B cell (primary cell): Measurements from ENCODE around the gene ISG20L2. TPM values are rescaled to one million over a fixed set of nuclear protein-coding genes. Genes with fewer than 3 reads are reported as not detected.

ENCODE experiments used
- ATAC-seq: fragments of 200-7000 bp; cut with Tn5 transposase; one replicate; pipeline ENCODE4 v1.10.0; 2021; ENCODE audit warnings: low read depth, mild to moderate bottlenecking, moderate number of reproducible peaks, moderate library complexity
- CTCF ChIA-PET: fragments of 350-600 bp; sonication (Branson Sonifier 250); formaldehyde crosslinking; loops from one replicate; lab custom pipeline; 2021; ENCODE audit warnings: antibody characterized with exemption, inconsistent platforms; lab: Charles Lee
- POLR2A ChIA-PET: fragments of 350-600 bp; sonication (Branson Sonifier 250); formaldehyde crosslinking; loops from one replicate; lab custom pipeline; 2021; ENCODE audit warnings: antibody characterized with exemption; lab: Charles Lee
- DNase-seq: peaks from one replicate; pipeline ENCODE4 v3.0.0; 2013
- H2AFZ ChIP-seq: 2 replicates; pipeline ENCODE4 v1.6.1; 2012; ENCODE audit warnings: mild to moderate bottlenecking, low read depth, low read length; ENCODE audit not compliant: insufficient read depth, poor library complexity, severe bottlenecking
- H3K27ac ChIP-seq, 2 donors: 1 replicate in 1 of 2; 2 replicates in 1 of 2; pipeline ENCODE4 v1.5.1; 2012 to 2013; ENCODE audit warnings: low read length in 2 of 2, mild to moderate bottlenecking in 2 of 2, moderate library complexity in 1 of 2
- H3K27me3 ChIP-seq, 4 experiments: fragments of 200-600 bp in 1 of 4; sonication (generic) in 1 of 4; replicated peaks in 1 of 4; 1 replicate in 2 of 4; 2 replicates in 2 of 4; pipeline versions ENCODE4 v1.6.1 to v1.7.0; 2013 to 2016; ENCODE audit warnings: low read length in 3 of 4, mild to moderate bottlenecking in 2 of 4, mixed read lengths in 1 of 4, moderate library complexity in 1 of 4; ENCODE audit not compliant: insufficient read depth in 4 of 4, control insufficient read depth in 3 of 4; ENCODE audit errors: control extremely low read depth in 1 of 4
- H3K36me3 ChIP-seq, 2 experiments: replicated peaks in 1 of 2; 1 replicate in 1 of 2; 2 replicates in 1 of 2; pipeline versions ENCODE4 v1.6.1 to v1.7.1; 2013; ENCODE audit warnings: low read length in 1 of 2; ENCODE audit not compliant: insufficient read depth in 2 of 2, control insufficient read depth in 1 of 2; ENCODE audit errors: control extremely low read depth in 1 of 2, extremely low read depth in 1 of 2
- H3K4me1 ChIP-seq, 2 donors: fragments of 200-600 bp in 1 of 2; sonication (generic) in 1 of 2; 1 replicate in 1 of 2; 2 replicates in 1 of 2; pipeline versions ENCODE4 v1.5.1 to v1.6.1; 2013 to 2017; ENCODE audit warnings: low read length in 2 of 2; ENCODE audit not compliant: control insufficient read depth in 2 of 2, insufficient read depth in 2 of 2
- H3K4me2 ChIP-seq: replicated peaks from 2 replicates; pipeline ENCODE3; 2012; ENCODE audit warnings: mild to moderate bottlenecking, low read depth, low read length; ENCODE audit not compliant: poor library complexity, severe bottlenecking
- H3K4me3 ChIP-seq, 5 experiments: fragments of 200-600 bp in 1 of 5; sonication (generic) in 1 of 5; 1 replicate in 3 of 5; 2 replicates in 2 of 5; pipeline versions ENCODE4 v1.5.1 to v1.7.0; 2011 to 2016; ENCODE audit warnings: low read length in 4 of 5, mild to moderate bottlenecking in 4 of 5, low read depth in 2 of 5, control low read depth in 1 of 5, moderate library complexity in 1 of 5; ENCODE audit not compliant: insufficient read depth in 1 of 5; ENCODE audit errors: control extremely low read depth in 1 of 5, extremely low read depth in 1 of 5
- H3K79me2 ChIP-seq: fragments of 200-600 bp; sonication (generic); one replicate; pipeline ENCODE4 v1.6.0; 2016; ENCODE audit warnings: low read length; ENCODE audit not compliant: control insufficient read depth, insufficient read depth
- H3K9ac ChIP-seq: fragments of 200-600 bp; sonication (generic); 2 replicates; pipeline ENCODE4 v1.6.1; 2017; ENCODE audit warnings: mild to moderate bottlenecking, low read length, moderate library complexity
- H3K9me3 ChIP-seq, 3 donors: one replicate each; pipeline versions ENCODE4 v1.6.1 to v1.7.1; 2013; ENCODE audit warnings: low read length in 2 of 3; ENCODE audit not compliant: control insufficient read depth in 2 of 3, insufficient read depth in 1 of 3; ENCODE audit errors: control extremely low read depth in 1 of 3
- H4K20me1 ChIP-seq: 2 replicates; pipeline ENCODE4 v1.6.0; 2012; ENCODE audit warnings: mild to moderate bottlenecking, low read length; ENCODE audit not compliant: insufficient read depth, control insufficient read depth, poor library complexity, severe bottlenecking
- H3K27ac Mint-ChIP-seq: one replicate; pipeline ENCODE4 v1.8.0; 2021; ENCODE audit warnings: mixed read lengths
- H3K27me3 Mint-ChIP-seq: one replicate; pipeline ENCODE4 v1.8.0; 2021; ENCODE audit warnings: mixed read lengths
- H3K4me1 Mint-ChIP-seq: one replicate; pipeline ENCODE4 v1.8.0; 2021; ENCODE audit warnings: mixed read lengths
- H3K4me3 Mint-ChIP-seq: one replicate; pipeline ENCODE4 v1.8.0; 2021; ENCODE audit warnings: mixed read lengths
- H3K9me3 Mint-ChIP-seq: one replicate; pipeline ENCODE4 v1.8.0; 2022; ENCODE audit warnings: mixed read lengths; ENCODE audit not compliant: insufficient read depth
- CTCF ChIP-seq: fragments of 200-600 bp; IDR thresholded peaks from one replicate; pipeline ENCODE4 v1.8.0; 2022; ENCODE audit warnings: antibody characterized with exemption, mild to moderate bottlenecking
- EZH2 ChIP-seq: IDR thresholded peaks from 2 replicates; pipeline ENCODE4 v1.6.1; 2012; ENCODE audit warnings: borderline replicate concordance, low read depth, mild to moderate bottlenecking, moderate library complexity, low read length; ENCODE audit not compliant: insufficient read depth, poor library complexity, severe bottlenecking
- WGBS: methylation state at CpG from one replicate; pipeline ENCODE4 v1.1.5; 2013; ENCODE audit warnings: missing lambda C conversion rate; ENCODE audit not compliant: insufficient coverage; 5-methylcytosine and 5-hydroxymethylcytosine counted together
- intact Hi-C: fragments of 100-400 bp; cut with micrococcal nuclease; formaldehyde crosslinking; loops from one replicate; pipeline ENCODE4 v1.10.0; 2022
- polyA plus RNA-seq: library from polyadenylated mRNA; depleted of rRNA; stranded (reverse); fragments of >200 nt; gene quantifications from 2 replicates; pipeline ENCODE4 v1.2.3, GENCODE V29; 2012
- total RNA-seq, 2 donors: library from RNA; stranded (reverse); fragments of 120-200 nt in 1 of 2; gene quantifications; 1 replicate in 1 of 2; 2 replicates in 1 of 2; pipeline versions ENCODE4 v1.2.3 to v1.2.4, GENCODE V29; 2013 to 2022

Gene ISG20L2
- total and polyA plus RNA-seq, 2 donors (not counting 1 experiment from before 2014, with no cell fraction given), result 30.1 to 51.7 TPM

DNA sequence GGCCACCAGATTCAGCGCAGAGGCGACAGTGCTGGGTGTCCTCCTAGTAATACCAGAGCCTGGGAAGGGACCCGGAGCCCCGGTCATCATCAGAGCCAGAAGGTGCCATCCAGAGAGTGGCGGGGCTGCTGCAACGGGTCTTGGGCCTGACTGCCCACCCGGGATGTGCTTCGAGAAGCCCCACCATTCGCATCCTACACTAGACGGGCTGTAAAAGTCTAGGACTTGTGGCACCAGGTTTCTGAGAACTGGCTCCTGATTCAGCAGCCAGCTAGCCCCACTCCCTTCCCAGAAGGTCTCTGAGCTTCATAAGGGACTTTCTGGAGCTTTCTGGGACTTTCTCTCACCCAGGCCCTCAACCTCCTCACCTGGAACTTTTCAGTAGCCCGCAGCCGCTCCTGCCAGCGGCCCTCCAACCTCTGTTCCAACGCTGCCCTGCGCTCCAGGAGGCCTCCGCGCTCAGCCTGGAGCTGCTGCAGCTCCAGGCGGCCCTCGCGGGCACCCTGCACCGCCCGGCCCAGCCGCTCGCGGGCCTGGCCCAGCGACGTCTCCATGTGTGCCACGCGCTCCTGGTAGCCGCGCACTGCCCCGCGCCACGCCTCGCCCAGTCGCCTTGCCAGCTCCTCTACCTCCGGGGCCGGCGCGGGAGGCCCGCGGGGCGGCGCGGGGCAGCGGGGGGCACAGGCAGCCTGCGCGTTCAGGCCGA is 52.3 kb downstream of the ISG20L2 start:
- H4K20me1 ChIP-seq, result no peaks in the 10 kb centered on the region
- H3K4me1 Mint-ChIP-seq, result peaks cover 14% of the 10 kb centered on the region
- DNase-seq (no peak), ATAC-seq (no peak)
- no peaks in the 10 kb centered on the region for H3K9me3 Mint-ChIP-seq
- H3K4me3 ChIP-seq, result no peak overlapping the region
- peaks cover 59% of the 10 kb centered on the region for H3K27me3 Mint-ChIP-seq
- H3K4me2 ChIP-seq, result peak overlapping the region; percentile 62
- H3K27ac ChIP-seq, result no peak overlapping the region
- peaks cover 0 to 72% (median 43%) of the 10 kb centered on the region in 4 experiments for H3K27me3 ChIP-seq
- ChIA-PET POLR2A (interaction anchor here (0.5 kb wide), 1 partner anchor 27 kb away, joined by 6 read pairs; no protein-coding TSS in a partner anchor), CTCF (interaction anchor here (0.9 to 8.5 kb wide), 10 partner anchors 11 to 291 kb away, joined by 3 to 102 read pairs (median 8); partner anchors contain the start of gene CRABP2)
- TF ChIP-seq CTCF (no peak), EZH2 (no peak)
- peaks cover 17 to 20% of the 10 kb centered on the region in 2 donors for H3K4me1 ChIP-seq
- H3K36me3 ChIP-seq, result no peaks in the 10 kb centered on the region
- H3K9ac ChIP-seq, result no peak overlapping the region
- H2AFZ ChIP-seq, result peak overlapping the region; percentile 58
- peaks cover 0 to 7% (median 0%) of the 10 kb centered on the region in 3 donors for H3K9me3 ChIP-seq
- 30% methylated on average over 49 of the region's 49 CpGs for WGBS
- intact Hi-C loops, result no loop called here
- H3K27ac Mint-ChIP-seq, result no peak overlapping the region
- no peak overlapping the region for H3K4me3 Mint-ChIP-seq
- H3K79me2 ChIP-seq, result no peaks in the 10 kb centered on the region
